ENCODE measurements around the gene CYP27B1. TPM values are rescaled to one million over a fixed set of nuclear protein-coding genes. Genes with fewer than 3 reads are reported as not detected.

CYP27B1 gene
- total RNA-seq, 1 experiment from 2014 or later, result 11.6 TPM

GRCh38 chr12:57780284-57780897 lies 13.5 kb upstream of the CYP27B1 start:
- RAD21 ChIA-PET (ENCODE audit: low non-redundant PET in 1 of 2, low total read pairs in 2 of 2, uncharacterized antibody in 2 of 2, unreplicated experiment in 2 of 2), result interaction anchor here in 1 of 2 experiments (0.7 kb wide), 1 partner anchor 10 kb away, joined by 3 read pairs; no protein-coding TSS in a partner anchor
- BruUV-seq (replicated peaks), result no TSS peak
- Histone ChIP-seq H3K9me3 (ENCODE audit: control insufficient read depth in 1 of 2, insufficient read depth in 1 of 2, low read depth in 1 of 2, low read length in 2 of 2) (no peaks in the 10 kb centered on the region), H3K4me2 (ENCODE audit: low read length) (no peak overlapping the region), H3K36me3 (ENCODE audit: control insufficient read depth in 1 of 2, insufficient read depth in 2 of 2, low read length in 2 of 2) (peaks cover 0 to under 1% of the 10 kb centered on the region in 2 experiments; a peak in 1 of 4 replicates), H3K9me2 (ENCODE audit: insufficient read depth) (no peaks in the 10 kb centered on the region), H2AFZ (ENCODE audit: low read depth, low read length, poor library complexity, severe bottlenecking) (no peak overlapping the region), H3K79me2 (ENCODE audit: insufficient read depth, low read length) (peaks cover 27% of the 10 kb centered on the region), H3K4me1 (ENCODE audit: control insufficient read depth in 1 of 2, insufficient read depth in 2 of 2, low read length in 2 of 2) (peaks cover 6 to 10% of the 10 kb centered on the region in 2 experiments), H3K4me3 (replicated peaks in 1 of 2; ENCODE audit: low read depth in 1 of 2, low read length in 2 of 2) (no peak overlapping the region), H3K27me3 (ENCODE audit: insufficient read depth, low read length) (no peaks in the 10 kb centered on the region), H3K9ac (ENCODE audit: low read length) (no peak overlapping the region), H3K27ac (ENCODE audit: low read depth, low read length) (no peak overlapping the region), H4K20me1 (ENCODE audit: insufficient read depth) (no peaks in the 10 kb centered on the region)
- TF ChIP-seq FOSL1 (IDR thresholded peaks at IDR 0.05; ENCODE audit: low read depth), result no peak
- no peak for TF ChIP-seq SP1 (IDR thresholded peaks at IDR 0.05; ENCODE audit: low read depth)
- no peak for TF ChIP-seq EZH2phosphoT487 (IDR thresholded peaks at IDR 0.05; ENCODE audit: borderline replicate concordance)
- no peak for TF ChIP-seq JUND (IDR thresholded peaks at IDR 0.05)
- intact Hi-C loops (cut with micrococcal nuclease), result no loop called here
- CTCF ChIA-PET, result interaction anchor here (1.3 kb wide), 1 partner anchor 21 kb away, joined by 3 read pairs; no protein-coding TSS in a partner anchor
- POLR2A ChIA-PET, result interaction anchor here (0.8 to 1.7 kb wide), 3 partner anchors 8 to 14 kb away, joined by 3 to 5 read pairs (median 3); partner anchors contain the start of genes CYP27B1, EEF1AKMT3 and METTL1
- DNase-seq (ENCODE audit: low read depth, low spot score) (no peak), ATAC-seq (no peak)

GRCh38 chr12:57779736-57780135 lies 12.9 kb upstream of the CYP27B1 start:
- ChIA-PET POLR2A (interaction anchor here (0.8 to 1.1 kb wide), 2 partner anchors 8 to 14 kb away, joined by 3 read pairs; partner anchors contain the start of genes EEF1AKMT3 and METTL1), CTCF (interaction anchor here (1.3 kb wide), 1 partner anchor 20 kb away, joined by 3 read pairs; no protein-coding TSS in a partner anchor), RAD21 (ENCODE audit: low non-redundant PET in 1 of 2, low total read pairs in 2 of 2, uncharacterized antibody in 2 of 2, unreplicated experiment in 2 of 2) (no interaction called here)
- H3K4me1 ChIP-seq (ENCODE audit: control insufficient read depth in 1 of 2, insufficient read depth in 2 of 2, low read length in 2 of 2), result peaks cover 6 to 10% of the 10 kb centered on the region in 2 experiments
- no peak overlapping the region for H3K4me3 ChIP-seq (replicated peaks in 1 of 2; ENCODE audit: low read depth in 1 of 2, low read length in 2 of 2)
- no TSS peak for BruUV-seq (replicated peaks)
- no peak overlapping the region for H3K27ac ChIP-seq (ENCODE audit: low read depth, low read length)
- H3K27me3 ChIP-seq (ENCODE audit: insufficient read depth, low read length), result no peaks in the 10 kb centered on the region
- H3K79me2 ChIP-seq (ENCODE audit: insufficient read depth, low read length), result peaks cover 21% of the 10 kb centered on the region
- DNase-seq (ENCODE audit: low read depth, low spot score) (no peak), ATAC-seq (no peak)
- H3K9me3 ChIP-seq (ENCODE audit: control insufficient read depth in 1 of 2, insufficient read depth in 1 of 2, low read depth in 1 of 2, low read length in 2 of 2), result no peaks in the 10 kb centered on the region
- H3K36me3 ChIP-seq (ENCODE audit: control insufficient read depth in 1 of 2, insufficient read depth in 2 of 2, low read length in 2 of 2), result no peaks in the 10 kb centered on the region
- no peaks in the 10 kb centered on the region for H4K20me1 ChIP-seq (ENCODE audit: insufficient read depth)
- intact Hi-C loops (cut with micrococcal nuclease), result no loop called here
- H3K9me2 ChIP-seq (ENCODE audit: insufficient read depth), result no peaks in the 10 kb centered on the region
- H3K9ac ChIP-seq (ENCODE audit: low read length), result no peak overlapping the region
- no peak overlapping the region for H2AFZ ChIP-seq (ENCODE audit: low read depth, low read length, poor library complexity, severe bottlenecking)
- no peak overlapping the region for H3K4me2 ChIP-seq (ENCODE audit: low read length)
- TF ChIP-seq RAD21 (IDR thresholded peaks at IDR 0.05; ENCODE audit: low read depth) (no peak), YY1 (IDR thresholded peaks at IDR 0.05; ENCODE audit: extremely low read depth, insufficient replicate concordance, low read depth, low read length) (no peak), ZNF274 (IDR thresholded peaks at IDR 0.05; ENCODE audit: low read depth, low read length) (no peak), ZFX (IDR thresholded peaks at IDR 0.05) (no peak), EGR1 (IDR thresholded peaks at IDR 0.05; ENCODE audit: low read depth) (no peak), JUND (IDR thresholded peaks at IDR 0.05) (no peak), REST (IDR thresholded peaks at IDR 0.05; ENCODE audit: low read depth) (no peak), TCF7L2 (IDR thresholded peaks at IDR 0.05; ENCODE audit: borderline replicate concordance, extremely low read depth, insufficient read depth, insufficient read length) (no peak), CBX3 (IDR thresholded peaks at IDR 0.05; ENCODE audit: low read depth) (no peak), POLR2A (IDR thresholded peaks at IDR 0.05; ENCODE audit: borderline replicate concordance, extremely low read depth, insufficient read depth, insufficient read length) (no peak), POLR2AphosphoS5 (IDR thresholded peaks at IDR 0.05; ENCODE audit: low read depth, low read length) (no peak), MAX (IDR thresholded peaks at IDR 0.05) (no peak), FOSL1 (IDR thresholded peaks at IDR 0.05; ENCODE audit: low read depth) (no peak), SIN3A (IDR thresholded peaks at IDR 0.05; ENCODE audit: low read depth) (no peak), ATF3 (IDR thresholded peaks at IDR 0.05) (no peak)

Measured in HCT116 (cell line).